Caco-2 (cell line): ENCODE measurements around the gene CARD14. TPM values are rescaled to one million over a fixed set of nuclear protein-coding genes. Genes with fewer than 3 reads are reported as not detected.

ENCODE experiments used
- BruUV-seq: library from RNA; stranded (reverse); fragments of 400-500 nt; replicated peaks from 2 replicates; lab custom pipeline; 2021; lab: Mats Ljungman, UMichigan
- CTCF ChIA-PET: fragments of 300-600 bp; sonication (Branson Sonifier 250); formaldehyde crosslinking; loops from one replicate; lab custom pipeline; 2022; ENCODE audit warnings: antibody characterized with exemption; lab: Charles Lee
- POLR2A ChIA-PET: fragments of 300-600 bp; sonication (Branson Sonifier 250); formaldehyde crosslinking; loops from one replicate; lab custom pipeline; 2022; ENCODE audit warnings: antibody characterized with exemption; lab: Charles Lee
- DNase-seq, 2 experiments: peaks; one replicate each; pipeline versions ENCODE4 v3.0.0 to v3.0.0-alpha.2; 2020 to 2022
- H3K27me3 ChIP-seq: replicated peaks from 2 replicates; pipeline ENCODE4 v1.6.0; 2011; ENCODE audit warnings: low read length; ENCODE audit not compliant: control insufficient read depth, insufficient read depth
- H3K36me3 ChIP-seq: 2 replicates; pipeline ENCODE4 v1.5.1; 2011; ENCODE audit warnings: low read length; ENCODE audit not compliant: control insufficient read depth, insufficient read depth
- H3K4me1 ChIP-seq: fragments of 250-450 bp; sonication (Bioruptor Pico); 2 replicates; pipeline ENCODE4 v1.5.1; 2020; ENCODE audit warnings: mild to moderate bottlenecking
- H3K4me3 ChIP-seq: 2 replicates; pipeline ENCODE4 v1.5.1; 2011; ENCODE audit warnings: low read depth, mild to moderate bottlenecking, control low read depth, low read length
- H3K9me3 ChIP-seq: fragments of 250-450 bp; sonication (Bioruptor Pico); 2 replicates; pipeline ENCODE4 v1.5.1; 2020; ENCODE audit warnings: mild to moderate bottlenecking, moderate library complexity
- H3K27ac Mint-ChIP-seq: one replicate; pipeline ENCODE4 v1.8.0; 2022; ENCODE audit warnings: mixed read lengths; ENCODE audit not compliant: unreplicated experiment
- H3K27me3 Mint-ChIP-seq: one replicate; pipeline ENCODE4 v1.8.0; 2022; ENCODE audit warnings: mixed read lengths; ENCODE audit not compliant: insufficient read depth, unreplicated experiment
- H3K36me3 Mint-ChIP-seq: one replicate; pipeline ENCODE4 v1.8.0; 2022; ENCODE audit warnings: mild to moderate bottlenecking, mixed read lengths; ENCODE audit not compliant: insufficient read depth, unreplicated experiment
- H3K4me1 Mint-ChIP-seq: one replicate; pipeline ENCODE4 v1.8.0; 2022; ENCODE audit warnings: low read depth, mixed read lengths; ENCODE audit not compliant: unreplicated experiment
- H3K4me3 Mint-ChIP-seq: one replicate; pipeline ENCODE4 v1.8.0; 2022; ENCODE audit warnings: mild to moderate bottlenecking, moderate library complexity, mixed read lengths; ENCODE audit not compliant: unreplicated experiment
- H3K9me3 Mint-ChIP-seq: one replicate; pipeline ENCODE4 v1.8.0; 2022; ENCODE audit warnings: mixed read lengths; ENCODE audit not compliant: unreplicated experiment
- CTCF ChIP-seq, 2 experiments: fragments of 200-600 bp in 1 of 2; IDR thresholded peaks; 1 replicate in 1 of 2; 2 replicates in 1 of 2; pipeline versions ENCODE4 v1.5.1 to v1.8.0; 2011 to 2022; ENCODE audit warnings: antibody characterized with exemption in 1 of 2, control low read depth in 1 of 2, inconsistent platforms in 1 of 2, low read depth in 1 of 2, low read length in 1 of 2, mild to moderate bottlenecking in 1 of 2, moderate library complexity in 1 of 2; ENCODE audit not compliant: insufficient read depth in 1 of 2, severe bottlenecking in 1 of 2, unreplicated experiment in 1 of 2
- intact Hi-C: fragments of 100-400 bp; cut with micrococcal nuclease; formaldehyde crosslinking; loops from one replicate; pipeline ENCODE4 v1.10.0; 2022; ENCODE audit not compliant: unreplicated experiment
- total RNA-seq: library from RNA; stranded (reverse); gene quantifications from 2 replicates; pipeline ENCODE4 v1.2.3, GENCODE V29; 2022

Gene CARD14
- total RNA-seq, 1 experiment from 2014 or later, result 1.3 TPM

DNA sequence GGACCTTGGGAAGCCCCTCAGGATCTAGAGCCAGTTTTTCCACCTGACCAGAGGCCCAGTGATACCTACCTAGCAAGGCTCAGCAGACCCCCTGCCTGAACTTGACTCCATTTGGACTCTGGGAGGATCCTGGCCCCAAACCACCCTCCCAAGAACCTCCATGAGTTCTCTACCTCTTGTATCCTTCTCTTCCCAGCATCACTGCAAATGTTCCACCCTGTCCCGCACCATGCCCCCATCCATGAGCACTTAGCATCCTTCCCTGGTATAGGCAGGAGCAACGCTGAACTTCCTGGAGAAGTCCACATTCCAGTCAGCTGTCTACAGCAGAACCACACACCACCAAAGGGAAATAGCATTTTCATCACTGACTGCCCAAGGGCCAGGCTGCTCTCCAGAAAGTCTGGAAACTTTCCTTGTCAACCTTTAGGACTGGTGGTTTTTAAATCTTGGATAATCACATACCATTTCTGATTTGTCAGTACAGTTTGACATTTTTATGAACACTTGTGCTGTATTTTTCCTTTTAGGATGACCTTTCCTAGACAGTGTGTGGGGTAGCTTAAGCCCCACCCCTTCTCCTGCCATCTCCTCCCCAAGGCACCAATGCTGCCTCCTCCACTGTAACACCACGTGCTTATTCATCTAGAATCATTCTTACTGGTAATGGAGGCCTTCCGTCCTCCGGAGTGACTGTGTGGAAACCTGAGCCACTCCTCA is 36.8 kb upstream of the CARD14 start:
- H3K9me3 Mint-ChIP-seq, result no peaks in the 10 kb centered on the region
- no peaks in the 10 kb centered on the region; the same call in 1 of the 2 replicates for H3K4me1 ChIP-seq
- peaks cover 13% of the 10 kb centered on the region for H3K4me1 Mint-ChIP-seq
- H3K36me3 ChIP-seq, result peaks cover 8% of the 10 kb centered on the region
- CTCF ChIA-PET, result no interaction called here
- H3K27ac Mint-ChIP-seq, result no peak overlapping the region
- intact Hi-C loops, result no loop called here
- no peaks in the 10 kb centered on the region for H3K9me3 ChIP-seq
- no peaks in the 10 kb centered on the region for H3K27me3 ChIP-seq
- H3K36me3 Mint-ChIP-seq, result peaks cover 63% of the 10 kb centered on the region
- no peak for TF ChIP-seq CTCF (IDR thresholded peaks at IDR 0.05; ENCODE audit: insufficient read depth in 1 of 2, low read depth in 1 of 2, low read length in 1 of 2, severe bottlenecking in 1 of 2, unreplicated experiment in 1 of 2)
- H3K4me3 ChIP-seq, result no peak overlapping the region
- no peak for DNase-seq
- no TSS peak for BruUV-seq
- H3K4me3 Mint-ChIP-seq, result no peak overlapping the region
- H3K27me3 Mint-ChIP-seq, result no peaks in the 10 kb centered on the region
- POLR2A ChIA-PET, result interaction anchor here (0.6 kb wide), 1 partner anchor 11 kb away, joined by 3 read pairs; no protein-coding TSS in a partner anchor

- TF ChIP-seq CTCF (IDR thresholded peaks at IDR 0.05; ENCODE audit: insufficient read depth in 1 of 2, low read depth in 1 of 2, low read length in 1 of 2, severe bottlenecking in 1 of 2, unreplicated experiment in 1 of 2), result no peak
- intact Hi-C loops, result no loop called here
- CTCF ChIA-PET, result no interaction called here
- no peaks in the 10 kb centered on the region; the same call in 1 of the 2 replicates for H3K4me1 ChIP-seq
- H3K27me3 ChIP-seq, result no peaks in the 10 kb centered on the region
- Mint-ChIP-seq H3K27ac (no peak overlapping the region), H3K27me3 (no peaks in the 10 kb centered on the region), H3K4me1 (peaks cover 13% of the 10 kb centered on the region), H3K9me3 (no peaks in the 10 kb centered on the region), H3K4me3 (no peak overlapping the region), H3K36me3 (peaks cover 69% of the 10 kb centered on the region)
- no peaks in the 10 kb centered on the region for H3K9me3 ChIP-seq
- no peak for DNase-seq
- POLR2A ChIA-PET, result no interaction called here
- BruUV-seq, result no TSS peak
- no peak overlapping the region for H3K4me3 ChIP-seq
- peaks cover 8% of the 10 kb centered on the region for H3K36me3 ChIP-seq
Observed at GRCh38 chr17:80133626-80133970, 36.2 kb upstream of the CARD14 start.

DNA sequence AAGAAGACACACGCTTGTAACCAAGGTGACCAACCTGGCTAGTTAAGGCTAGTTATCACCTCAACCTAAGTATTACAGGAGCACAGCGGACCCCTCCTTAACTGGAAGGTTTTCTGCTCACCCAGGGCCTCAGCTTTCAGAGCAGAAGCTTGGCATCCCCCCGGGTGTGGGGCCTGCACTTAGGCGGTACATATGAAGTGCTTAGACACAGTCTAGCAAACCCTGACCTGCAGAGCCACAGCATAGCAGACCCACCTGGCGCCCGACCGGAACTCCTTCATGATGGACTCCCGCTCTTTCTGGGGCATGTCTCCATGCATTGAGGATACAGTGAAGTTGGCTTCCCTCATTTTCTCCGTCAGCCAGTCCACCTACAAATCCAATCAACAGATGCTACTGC is 32.7 kb upstream of the CARD14 start:
- H3K36me3 Mint-ChIP-seq, result peaks cover 95% of the 10 kb centered on the region
- H3K9me3 ChIP-seq, result no peaks in the 10 kb centered on the region
- TF ChIP-seq CTCF (IDR thresholded peaks at IDR 0.05; ENCODE audit: insufficient read depth in 1 of 2, low read depth in 1 of 2, low read length in 1 of 2, severe bottlenecking in 1 of 2, unreplicated experiment in 1 of 2), result no peak
- H3K27me3 ChIP-seq, result no peaks in the 10 kb centered on the region
- BruUV-seq, result no TSS peak
- H3K4me1 Mint-ChIP-seq, result no peaks in the 10 kb centered on the region
- intact Hi-C loops, result no loop called here
- no peak overlapping the region for H3K27ac Mint-ChIP-seq
- no peaks in the 10 kb centered on the region for H3K9me3 Mint-ChIP-seq
- CTCF ChIA-PET, result interaction anchor here (0.6 kb wide), 1 partner anchor 15 kb away, joined by 3 read pairs; no protein-coding TSS in a partner anchor
- H3K4me1 ChIP-seq, result no peaks in the 10 kb centered on the region
- peaks cover 8% of the 10 kb centered on the region for H3K36me3 ChIP-seq
- H3K4me3 Mint-ChIP-seq, result no peak overlapping the region
- no peak overlapping the region for H3K4me3 ChIP-seq
- H3K27me3 Mint-ChIP-seq, result no peaks in the 10 kb centered on the region
- no peak for DNase-seq
- POLR2A ChIA-PET, result no interaction called here
